Activated CD8-positive, alpha-beta memory T cell treated with anti-CD3 and anti-CD28 coated beads for 24 hours (primary cell): Measurements from ENCODE around the gene CHD5.

ENCODE experiments used
- DNase-seq: peaks from one replicate; pipeline ENCODE4 v3.0.0-alpha.2; 2020

Gene CHD5

DNA sequence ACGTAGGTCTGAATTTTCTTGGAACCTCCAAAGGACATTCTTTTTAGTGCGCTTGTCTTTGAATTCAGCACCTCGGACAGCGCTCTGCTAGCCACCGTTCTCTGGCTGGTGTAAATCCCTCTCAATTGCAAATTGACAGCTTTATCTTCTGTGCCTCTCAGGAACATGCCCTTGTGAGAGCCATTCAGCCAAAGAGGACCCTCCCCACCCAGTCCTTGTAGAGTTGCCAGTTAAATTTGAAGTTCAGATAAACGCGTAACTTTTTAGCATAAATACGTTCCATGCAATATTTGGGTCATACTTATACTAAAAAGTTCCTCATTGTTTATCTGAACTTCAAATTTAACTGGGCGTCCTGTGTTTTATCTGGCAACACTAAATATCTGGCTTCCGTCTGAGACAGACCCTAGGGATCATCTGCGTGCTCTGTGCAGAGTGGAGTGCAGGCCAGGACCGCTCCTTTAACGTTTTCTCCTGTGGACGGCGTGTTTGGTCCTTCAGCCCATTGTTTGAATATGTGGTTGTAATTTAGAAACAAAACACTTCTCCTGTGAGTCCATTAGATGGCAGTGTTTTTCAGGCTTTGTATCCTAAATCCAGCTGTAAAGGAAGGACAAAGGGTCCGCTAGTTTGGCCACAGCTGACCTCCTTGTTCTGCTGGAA lies 127.4 kb downstream of the CHD5 start:
- DNase-seq = no peak
